CD14-positive monocyte (primary cell): Measurements from ENCODE around the gene PARP14. TPM values are rescaled to one million over a fixed set of nuclear protein-coding genes. Genes with fewer than 3 reads are reported as not detected.

ENCODE experiments used
- DNase-seq, 3 donors: peaks; one replicate each; pipeline ENCODE4 v3.0.0-alpha.2; 2011 to 2022
- H2AFZ ChIP-seq: 2 replicates; pipeline ENCODE4 v1.6.0; 2012; ENCODE audit warnings: mild to moderate bottlenecking, low read depth, low read length, inconsistent platforms; ENCODE audit not compliant: insufficient read depth, poor library complexity, severe bottlenecking
- H3K27ac ChIP-seq, 2 donors: 1 replicate in 1 of 2; 2 replicates in 1 of 2; pipeline ENCODE4 v1.5.1; 2012 to 2013; ENCODE audit warnings: low read length in 2 of 2, control low read depth in 1 of 2, inconsistent platforms in 1 of 2, low read depth in 1 of 2, mild to moderate bottlenecking in 1 of 2
- H3K27me3 ChIP-seq, 2 donors: one replicate each; pipeline versions ENCODE4 v1.6.0 to v1.6.1; 2011 to 2013; ENCODE audit warnings: low read length in 2 of 2; ENCODE audit not compliant: control insufficient read depth in 2 of 2, insufficient read depth in 2 of 2
- H3K36me3 ChIP-seq, 2 donors: replicated peaks in 1 of 2; 1 replicate in 1 of 2; 2 replicates in 1 of 2; pipeline versions ENCODE4 v1.5.1 to v1.6.1; 2012 to 2013; ENCODE audit warnings: low read length in 2 of 2, control low read depth in 1 of 2, inconsistent platforms in 1 of 2, mild to moderate bottlenecking in 1 of 2; ENCODE audit not compliant: insufficient read depth in 2 of 2, control insufficient read depth in 1 of 2
- H3K4me1 ChIP-seq, 2 donors: 1 replicate in 1 of 2; 2 replicates in 1 of 2; pipeline versions ENCODE4 v1.5.1 to v1.6.1; 2012 to 2013; ENCODE audit warnings: low read length in 2 of 2, control low read depth in 1 of 2, inconsistent platforms in 1 of 2, mild to moderate bottlenecking in 1 of 2, moderate library complexity in 1 of 2; ENCODE audit not compliant: insufficient read depth in 2 of 2, control insufficient read depth in 1 of 2
- H3K4me2 ChIP-seq: replicated peaks from 2 replicates; pipeline ENCODE3; 2012; ENCODE audit warnings: low read length, moderate library complexity, mild to moderate bottlenecking; ENCODE audit not compliant: poor library complexity, severe bottlenecking; ENCODE audit errors: extremely low read depth
- H3K4me3 ChIP-seq, 3 experiments: fragments of 200-600 bp in 1 of 3; sonication (generic) in 1 of 3; replicated peaks in 1 of 3; 1 replicate in 2 of 3; 2 replicates in 1 of 3; pipeline ENCODE4 v1.5.1; 2011 to 2013; ENCODE audit warnings: low read length in 3 of 3, mild to moderate bottlenecking in 3 of 3, control low read depth in 2 of 3, low read depth in 2 of 3, inconsistent platforms in 1 of 3, moderate library complexity in 1 of 3
- H3K79me2 ChIP-seq: 2 replicates; pipeline ENCODE4 v1.6.0; 2012; ENCODE audit warnings: mild to moderate bottlenecking, control low read depth, inconsistent platforms, low read length, moderate library complexity; ENCODE audit not compliant: insufficient read depth
- H3K9ac ChIP-seq: 2 replicates; pipeline ENCODE4 v1.6.0; 2017; ENCODE audit warnings: low read length, mild to moderate bottlenecking; ENCODE audit not compliant: insufficient read depth, poor library complexity, severe bottlenecking
- H3K9me3 ChIP-seq, 2 donors: replicated peaks in 1 of 2; 1 replicate in 1 of 2; 2 replicates in 1 of 2; pipeline versions ENCODE4 v1.5.1 to v1.6.1; 2012 to 2013; ENCODE audit warnings: low read length in 2 of 2, control low read depth in 1 of 2; ENCODE audit not compliant: control insufficient read depth in 1 of 2, insufficient read depth in 1 of 2
- H4K20me1 ChIP-seq: 2 replicates; pipeline ENCODE4 v1.6.0; 2012; ENCODE audit warnings: mild to moderate bottlenecking, low read length, control low read depth, moderate library complexity; ENCODE audit not compliant: insufficient read depth
- H3K27ac Mint-ChIP-seq, 7 donors: one replicate each; pipeline ENCODE4 v1.8.0; 2020; ENCODE audit warnings: mild to moderate bottlenecking in 7 of 7, mixed read lengths in 7 of 7, moderate library complexity in 6 of 7, inconsistent platforms in 2 of 7
- H3K27me3 Mint-ChIP-seq, 3 donors: one replicate each; pipeline ENCODE4 v1.8.0; 2021 to 2022; ENCODE audit warnings: low read depth in 3 of 3, mild to moderate bottlenecking in 3 of 3, mixed read lengths in 3 of 3, moderate library complexity in 3 of 3, inconsistent platforms in 1 of 3
- H3K36me3 Mint-ChIP-seq, 2 donors: one replicate each; pipeline ENCODE4 v1.8.0; 2020; ENCODE audit warnings: mixed read lengths in 2 of 2, inconsistent platforms in 1 of 2, mild to moderate bottlenecking in 1 of 2
- H3K4me1 Mint-ChIP-seq: one replicate; pipeline ENCODE4 v1.8.0; 2020; ENCODE audit warnings: mild to moderate bottlenecking, mixed read lengths
- H3K4me3 Mint-ChIP-seq, 2 donors: one replicate each; pipeline ENCODE4 v1.8.0; 2020; ENCODE audit warnings: mild to moderate bottlenecking in 2 of 2, mixed read lengths in 2 of 2, moderate library complexity in 1 of 2
- H3K9me3 Mint-ChIP-seq, 7 donors: one replicate each; pipeline ENCODE4 v1.8.0; 2020 to 2022; ENCODE audit warnings: mixed read lengths in 7 of 7, mild to moderate bottlenecking in 6 of 7, moderate library complexity in 6 of 7, inconsistent platforms in 2 of 7
- WGBS: methylation state at CpG from one replicate; pipeline ENCODE4 v1.1.5; 2013; ENCODE audit warnings: missing lambda C conversion rate; ENCODE audit not compliant: insufficient coverage; 5-methylcytosine and 5-hydroxymethylcytosine counted together
- intact Hi-C, 2 donors: fragments of 100-400 bp; cut with micrococcal nuclease; formaldehyde crosslinking; loops; one replicate each; pipeline versions ENCODE4 v1.15.0 to v1.15.1; 2023
- polyA plus RNA-seq, 3 donors: library from polyadenylated mRNA; depleted of rRNA in 1 of 3; unstranded in 2 of 3; stranded (reverse) in 1 of 3; fragments of 300-500 nt in 2 of 3; fragments of >200 nt in 1 of 3; fragmentation: Illumina TruSeq in 2 of 3; gene quantifications; 1 replicate in 2 of 3; 2 replicates in 1 of 3; pipeline ENCODE4 v1.2.3, GENCODE V29; 2012 to 2021
- TF ChIP-seq, protein P1 (sequence below): fragments of 200-600 bp; IDR thresholded peaks from one replicate; pipeline ENCODE4 v1.8.0; 2022; ENCODE audit warnings: antibody characterized with exemption, mild to moderate bottlenecking

The PARP14 gene
- polyA plus RNA-seq, 3 donors: 22.1 to 68.8 (median 26.9) TPM

DNA sequence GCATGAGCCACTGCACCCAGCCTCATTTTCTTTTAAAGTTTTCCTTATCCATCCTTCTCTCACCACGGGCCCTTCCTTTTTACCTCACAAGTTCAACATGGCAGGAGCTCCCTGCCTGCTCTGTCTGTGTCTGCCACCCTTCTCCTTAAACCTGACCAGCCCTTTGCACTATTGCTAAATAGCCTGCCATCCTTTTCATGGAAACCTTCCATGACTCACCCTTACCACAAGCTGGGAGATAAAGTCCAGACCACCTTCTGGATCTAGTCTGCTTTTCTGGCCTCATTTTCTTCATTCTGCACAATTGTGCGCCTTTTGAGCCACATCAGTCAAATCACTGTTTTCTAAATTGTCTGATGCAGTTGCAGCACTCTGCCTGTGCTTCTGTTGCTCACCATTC, 8.9 kb downstream of the PARP14 start:
- Histone ChIP-seq H4K20me1 (peaks cover 44% of the 10 kb centered on the region), H3K36me3 (peaks cover 11 to 28% of the 10 kb centered on the region in 2 donors), H3K9ac (no peak overlapping the region), H3K27me3 (no peaks in the 10 kb centered on the region), H3K27ac (no peak overlapping the region), H3K4me2 (no peak overlapping the region), H3K4me1 (peaks cover 7 to 12% of the 10 kb centered on the region in 2 donors), H2AFZ (no peak overlapping the region), H3K9me3 (no peaks in the 10 kb centered on the region), H3K79me2 (peaks cover 8% of the 10 kb centered on the region), H3K4me3 (no peak overlapping the region)
- DNase-seq: no peak
- H3K9me3 Mint-ChIP-seq: peaks cover 0 to 3% (median 0%) of the 10 kb centered on the region in 7 donors
- peaks cover 12% of the 10 kb centered on the region for H3K4me1 Mint-ChIP-seq
- whole genome bisulfite sequencing: 95% methylated on average over 2 of the region's 2 CpGs
- H3K27ac Mint-ChIP-seq: peak overlapping the region; percentile 6 to 82 (median 49)
- no peak overlapping the region for H3K4me3 Mint-ChIP-seq
- H3K27me3 Mint-ChIP-seq: no peaks in the 10 kb centered on the region
- intact Hi-C loops: loop anchor here in 1 of 2 donors (10.0 kb wide), 3 partner anchors 235 to 1145 kb away; partner anchors contain the start of genes FAM162A, MIX23 and POLQ
- peaks cover 54 to 63% of the 10 kb centered on the region in 2 donors for H3K36me3 Mint-ChIP-seq
- TF ChIP-seq, protein P1, sequence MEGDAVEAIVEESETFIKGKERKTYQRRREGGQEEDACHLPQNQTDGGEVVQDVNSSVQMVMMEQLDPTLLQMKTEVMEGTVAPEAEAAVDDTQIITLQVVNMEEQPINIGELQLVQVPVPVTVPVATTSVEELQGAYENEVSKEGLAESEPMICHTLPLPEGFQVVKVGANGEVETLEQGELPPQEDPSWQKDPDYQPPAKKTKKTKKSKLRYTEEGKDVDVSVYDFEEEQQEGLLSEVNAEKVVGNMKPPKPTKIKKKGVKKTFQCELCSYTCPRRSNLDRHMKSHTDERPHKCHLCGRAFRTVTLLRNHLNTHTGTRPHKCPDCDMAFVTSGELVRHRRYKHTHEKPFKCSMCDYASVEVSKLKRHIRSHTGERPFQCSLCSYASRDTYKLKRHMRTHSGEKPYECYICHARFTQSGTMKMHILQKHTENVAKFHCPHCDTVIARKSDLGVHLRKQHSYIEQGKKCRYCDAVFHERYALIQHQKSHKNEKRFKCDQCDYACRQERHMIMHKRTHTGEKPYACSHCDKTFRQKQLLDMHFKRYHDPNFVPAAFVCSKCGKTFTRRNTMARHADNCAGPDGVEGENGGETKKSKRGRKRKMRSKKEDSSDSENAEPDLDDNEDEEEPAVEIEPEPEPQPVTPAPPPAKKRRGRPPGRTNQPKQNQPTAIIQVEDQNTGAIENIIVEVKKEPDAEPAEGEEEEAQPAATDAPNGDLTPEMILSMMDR: no peak

DNA sequence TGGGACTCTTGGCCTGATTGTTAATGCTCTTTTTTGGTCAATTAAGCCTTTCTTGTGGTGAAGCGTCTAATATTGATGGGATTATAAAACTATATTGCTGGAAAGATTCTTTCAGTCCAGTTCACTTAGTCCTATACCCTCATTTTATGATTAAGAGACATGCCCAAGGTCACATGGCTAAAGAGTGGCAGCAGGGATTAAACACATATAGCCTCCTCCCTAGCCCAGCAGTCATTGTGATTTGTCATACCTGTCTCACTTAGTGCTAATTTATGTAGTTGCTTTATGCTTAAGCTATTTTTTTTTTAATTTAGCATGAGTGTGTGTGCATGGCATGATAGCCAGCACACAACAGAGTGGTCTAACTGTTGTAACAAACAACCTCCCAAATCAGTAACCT, 9.5 kb downstream of the PARP14 start:
- H3K4me1 Mint-ChIP-seq: peaks cover 12% of the 10 kb centered on the region
- H3K9ac ChIP-seq: no peak overlapping the region
- no peaks in the 10 kb centered on the region for H3K9me3 ChIP-seq
- H3K36me3 ChIP-seq: peaks cover 10 to 33% of the 10 kb centered on the region in 2 donors
- no peak overlapping the region for H3K4me3 ChIP-seq
- no peak for DNase-seq
- H4K20me1 ChIP-seq: peaks cover 43% of the 10 kb centered on the region
- no peak overlapping the region for H2AFZ ChIP-seq
- intact Hi-C loops: no loop called here
- peaks cover 55 to 63% of the 10 kb centered on the region in 2 donors for H3K36me3 Mint-ChIP-seq
- no peak overlapping the region for H3K27ac ChIP-seq
- no peak overlapping the region for H3K4me2 ChIP-seq
- no CpG with 5 or more reads among the region's 1 CpG for WGBS
- H3K27me3 Mint-ChIP-seq: no peaks in the 10 kb centered on the region
- H3K27ac Mint-ChIP-seq: peak overlapping the region in 3 of 7 donors; percentile 20 to 69 (median 55)
- no peaks in the 10 kb centered on the region for H3K27me3 ChIP-seq
- H3K9me3 Mint-ChIP-seq: peaks cover 0 to 3% (median 0%) of the 10 kb centered on the region in 7 donors
- TF ChIP-seq, protein P1: no peak
- peaks cover 7 to 12% of the 10 kb centered on the region in 2 donors for H3K4me1 ChIP-seq
- no peak overlapping the region for H3K4me3 Mint-ChIP-seq
- H3K79me2 ChIP-seq: peaks cover 3% of the 10 kb centered on the region
